Skeletal muscle cell (primary cell): ENCODE data around the gene KLHDC4.
"Not testable (repeated sequence)": the region's sequence is repeated elsewhere in the genome, so short reads cannot be mapped to it uniquely, and the experiment has no call there.

ENCODE experiments used
- DNase-seq: peaks from one replicate; pipeline ENCODE4 v3.0.0-alpha.2; 2010; ENCODE audit warnings: low read depth
- H3K4me3 ChIP-seq: 2 replicates; pipeline ENCODE4 v1.5.1; 2011; ENCODE audit warnings: low read depth, mild to moderate bottlenecking, control low read depth, low read length, moderate library complexity

Gene KLHDC4

GRCh38 chr16:87789437-87790291, 23.9 kb upstream of the KLHDC4 start:
- no peak overlapping the region for H3K4me3 ChIP-seq
- no peak for DNase-seq

GRCh38 chr16:87788730-87789436, 23.1 kb upstream of the KLHDC4 start:
- H3K4me3 ChIP-seq, DNase-seq: not testable (repeated sequence)

- H3K4me3 ChIP-seq, DNase-seq: not testable (repeated sequence)
Measured at GRCh38 chr16:87787451-87788091, 21.8 kb upstream of the KLHDC4 start.

- no peak for DNase-seq
- no peak overlapping the region for H3K4me3 ChIP-seq
Measured at GRCh38 chr16:87784812-87785211, 19.0 kb upstream of the KLHDC4 start.

GRCh38 chr16:87782033-87782432, 16.2 kb upstream of the KLHDC4 start:
- no peak overlapping the region for H3K4me3 ChIP-seq
- DNase-seq = no peak

GRCh38 chr16:87780385-87780989, 14.7 kb upstream of the KLHDC4 start:
- no peak for DNase-seq
- H3K4me3 ChIP-seq = no peak overlapping the region

GRCh38 chr16:87778830-87779579, 13.2 kb upstream of the KLHDC4 start:
- H3K4me3 ChIP-seq = no peak overlapping the region
- DNase-seq = peak; percentile 81

- no peak overlapping the region for H3K4me3 ChIP-seq
- DNase-seq = no peak
Measured at GRCh38 chr16:87778476-87778829, 12.7 kb upstream of the KLHDC4 start.

- DNase-seq, H3K4me3 ChIP-seq: not testable (repeated sequence)
Measured at GRCh38 chr16:87773836-87774235, 8.1 kb upstream of the KLHDC4 start.

- H3K4me3 ChIP-seq, DNase-seq: not testable (repeated sequence)
Measured at GRCh38 chr16:87767456-87767855, 1.7 kb upstream of the KLHDC4 start.

GRCh38 chr16:87766485-87766797, 655 bp upstream of the KLHDC4 start:
- DNase-seq = no peak
- H3K4me3 ChIP-seq = peak overlapping the region; percentile 90

GRCh38 chr16:87765473-87765775, 362 bp downstream of the KLHDC4 start:
- H3K4me3 ChIP-seq = peak overlapping the region; percentile 90
- DNase-seq = no peak

GRCh38 chr16:87764600-87765472, 950 bp downstream of the KLHDC4 start:
- peak overlapping the region; percentile 90 for H3K4me3 ChIP-seq
- no peak for DNase-seq

- no peak for DNase-seq
- H3K4me3 ChIP-seq = no peak overlapping the region
Measured at GRCh38 chr16:87762620-87763019, 3.2 kb downstream of the KLHDC4 start.

- no peak for DNase-seq
Measured at GRCh38 chr16:87762071-87762571, 3.7 kb downstream of the KLHDC4 start.

GRCh38 chr16:87761060-87761459, 4.7 kb downstream of the KLHDC4 start:
- DNase-seq = no peak
- H3K4me3 ChIP-seq = no peak overlapping the region

More at GRCh38 chr16:87762071-87762571, 3.7 kb downstream of the KLHDC4 start:
- H3K4me3 ChIP-seq = no peak overlapping the region

- H3K4me3 ChIP-seq = no peak overlapping the region
- DNase-seq = no peak
Measured at GRCh38 chr16:87757841-87758426, 7.9 kb downstream of the KLHDC4 start.

- no peak for DNase-seq
- no peak overlapping the region for H3K4me3 ChIP-seq
Measured at GRCh38 chr16:87754535-87754934, 11.3 kb downstream of the KLHDC4 start.
